IPS-18a (cell line): Measurements from ENCODE around the gene CSTB.

Experiments used
- H3K27ac ChIP-seq: one replicate; pipeline ENCODE4 v1.5.1; 2013; ENCODE audit warnings: low read length
- H3K27me3 ChIP-seq: one replicate; pipeline ENCODE4 v1.6.1; 2013; ENCODE audit warnings: mild to moderate bottlenecking, low read length; ENCODE audit not compliant: control insufficient read depth, insufficient read depth
- H3K36me3 ChIP-seq: one replicate; pipeline ENCODE4 v1.6.1; 2013; ENCODE audit warnings: low read depth, low read length; ENCODE audit not compliant: control insufficient read depth
- H3K4me1 ChIP-seq: one replicate; pipeline ENCODE4 v1.6.1; 2013; ENCODE audit warnings: low read depth, low read length; ENCODE audit not compliant: control insufficient read depth
- H3K4me3 ChIP-seq: one replicate; pipeline ENCODE4 v1.5.1; 2013; ENCODE audit warnings: low read length
- H3K9ac ChIP-seq: one replicate; pipeline ENCODE4 v1.6.1; 2013; ENCODE audit warnings: mild to moderate bottlenecking, low read length, moderate library complexity
- H3K9me3 ChIP-seq: one replicate; pipeline ENCODE4 v1.6.1; 2013; ENCODE audit warnings: low read depth, low read length; ENCODE audit not compliant: control insufficient read depth

CSTB gene

GRCh38 chr21:43797925-43798715 lies 22.0 kb upstream of the CSTB start:
- H3K9me3 ChIP-seq: no peaks in the 10 kb centered on the region
- H3K36me3 ChIP-seq: peaks cover 93% of the 10 kb centered on the region
- H3K9ac ChIP-seq: no peak overlapping the region
- H3K4me1 ChIP-seq: no peaks in the 10 kb centered on the region
- no peak overlapping the region for H3K27ac ChIP-seq
- H3K27me3 ChIP-seq: no peaks in the 10 kb centered on the region
- no peak overlapping the region for H3K4me3 ChIP-seq

DNA sequence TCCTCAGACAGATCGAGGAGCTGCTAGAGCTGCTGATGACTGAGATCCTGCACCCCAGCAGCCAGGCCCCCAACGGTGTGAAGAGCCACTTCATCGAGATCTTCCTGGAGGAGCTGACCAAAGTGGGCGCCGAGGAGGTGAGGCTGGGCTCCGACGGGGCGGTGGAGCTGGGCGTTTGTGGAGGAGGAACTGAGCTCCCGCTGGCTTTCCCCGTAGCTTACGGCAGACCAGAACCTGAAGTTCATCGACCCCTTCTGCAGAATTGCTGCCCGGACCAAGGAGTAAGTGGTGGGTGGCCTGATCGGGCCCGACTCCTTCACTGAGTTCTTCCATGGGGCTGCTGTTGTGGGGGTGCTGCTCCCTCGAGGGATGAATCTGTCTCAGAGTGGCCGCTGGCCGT lies 21.3 kb upstream of the CSTB start:
- H3K27ac ChIP-seq: no peak overlapping the region
- H3K4me1 ChIP-seq: no peaks in the 10 kb centered on the region
- H3K9me3 ChIP-seq: no peaks in the 10 kb centered on the region
- no peak overlapping the region for H3K9ac ChIP-seq
- no peak overlapping the region for H3K4me3 ChIP-seq
- H3K36me3 ChIP-seq: peaks cover 93% of the 10 kb centered on the region
- no peaks in the 10 kb centered on the region for H3K27me3 ChIP-seq

GRCh38 chr21:43794857-43795256 lies 18.7 kb upstream of the CSTB start:
- H3K27me3 ChIP-seq: no peaks in the 10 kb centered on the region
- no peak overlapping the region for H3K9ac ChIP-seq
- no peaks in the 10 kb centered on the region for H3K9me3 ChIP-seq
- H3K36me3 ChIP-seq: peaks cover 82% of the 10 kb centered on the region
- H3K4me3 ChIP-seq: no peak overlapping the region
- no peak overlapping the region for H3K27ac ChIP-seq
- H3K4me1 ChIP-seq: no peaks in the 10 kb centered on the region

DNA sequence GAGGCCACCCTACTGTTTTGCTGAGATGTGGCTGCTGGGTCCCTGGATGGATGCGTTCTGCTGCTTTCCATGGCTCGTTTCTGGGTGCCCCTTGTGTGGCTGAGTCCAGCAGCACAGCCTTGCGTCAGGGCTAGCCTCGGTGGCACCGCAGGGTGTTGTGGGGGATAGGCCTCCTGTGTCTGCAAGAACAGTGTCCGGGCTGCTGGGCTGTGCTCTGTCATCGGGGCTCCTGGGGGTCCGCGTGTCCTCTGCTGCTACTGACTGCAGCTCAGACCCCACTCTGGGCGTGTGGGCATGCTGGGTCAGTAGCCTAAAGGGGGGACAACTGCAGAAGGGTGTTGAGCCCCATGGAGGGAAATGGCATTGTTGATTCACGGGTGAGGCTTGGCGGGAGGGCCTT lies 18.2 kb upstream of the CSTB start:
- Histone ChIP-seq H3K9me3 (no peaks in the 10 kb centered on the region), H3K27ac (no peak overlapping the region), H3K4me1 (no peaks in the 10 kb centered on the region), H3K27me3 (no peaks in the 10 kb centered on the region), H3K4me3 (no peak overlapping the region), H3K9ac (no peak overlapping the region), H3K36me3 (peaks cover 78% of the 10 kb centered on the region)

GRCh38 chr21:43793243-43793642 lies 17.1 kb upstream of the CSTB start:
- Histone ChIP-seq H3K27ac (no peak overlapping the region), H3K36me3 (peaks cover 68% of the 10 kb centered on the region), H3K9ac (no peak overlapping the region), H3K4me3 (no peak overlapping the region), H3K9me3 (no peaks in the 10 kb centered on the region), H3K4me1 (no peaks in the 10 kb centered on the region), H3K27me3 (no peaks in the 10 kb centered on the region)

- no peaks in the 10 kb centered on the region for H3K4me1 ChIP-seq
- no peak overlapping the region for H3K27ac ChIP-seq
These were observed 16.3 kb upstream of the CSTB start for GRCh38 chr21:43792406-43792805.

GRCh38 chr21:43790010-43790524 lies 14.0 kb upstream of the CSTB start:
- Histone ChIP-seq H3K4me3 (peak overlapping the region; percentile 87), H3K4me1 (no peaks in the 10 kb centered on the region), H3K36me3 (peaks cover 36% of the 10 kb centered on the region), H3K27ac (no peak overlapping the region), H3K9me3 (no peaks in the 10 kb centered on the region), H3K27me3 (no peaks in the 10 kb centered on the region), H3K9ac (peak overlapping the region; percentile 89)

More at GRCh38 chr21:43792406-43792805, 16.3 kb upstream of the CSTB start:
- Histone ChIP-seq H3K4me3 (no peak overlapping the region), H3K9me3 (no peaks in the 10 kb centered on the region), H3K27me3 (no peaks in the 10 kb centered on the region), H3K36me3 (peaks cover 59% of the 10 kb centered on the region), H3K9ac (no peak overlapping the region)

GRCh38 chr21:43789276-43790009 lies 13.3 kb upstream of the CSTB start, which contains the start of gene RRP1:
Gene RRP1, plus strand, starts transcription at chr21:43789577. Its CDS starts 53 bp downstream, at chr21:43789630.
- Histone ChIP-seq H3K9me3 (no peaks in the 10 kb centered on the region), H3K27me3 (no peaks in the 10 kb centered on the region), H3K4me3 (peak within 1 kb of the TSS; percentile 87), H3K27ac (no peak within 1 kb of the TSS), H3K36me3 (peaks cover 30% of the 10 kb centered on the region), H3K4me1 (no peaks in the 10 kb centered on the region), H3K9ac (peak within 1 kb of the TSS; percentile 89)

DNA sequence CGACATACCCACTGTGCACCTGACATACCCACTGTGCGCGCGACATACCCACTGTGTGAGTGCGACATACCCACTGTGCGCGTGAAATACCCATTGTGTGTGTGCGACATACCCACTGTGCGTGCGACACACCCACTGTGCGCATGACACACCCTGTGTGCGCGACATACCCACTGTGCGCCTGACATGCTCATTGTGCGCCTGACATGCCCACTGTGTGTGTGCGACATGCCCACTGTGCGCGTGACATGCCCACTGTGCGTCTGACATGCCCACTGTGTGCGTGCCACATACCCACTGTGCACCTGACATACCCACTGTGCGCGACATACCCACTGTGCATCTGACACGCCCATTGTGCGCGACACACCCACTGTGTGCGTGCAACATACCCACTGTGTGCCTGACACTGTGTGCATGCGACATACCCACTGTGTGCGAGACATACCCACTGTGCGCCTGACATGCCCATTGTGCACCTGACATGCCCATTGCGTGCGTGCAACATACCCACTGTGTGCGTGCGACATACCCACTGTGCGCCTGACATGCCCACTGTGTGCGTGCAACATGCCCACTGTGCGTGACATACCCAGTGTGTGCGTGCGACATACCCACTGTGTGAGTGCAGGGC lies 10.8 kb upstream of the CSTB start:
- no peak overlapping the region for H3K27ac ChIP-seq
- no peaks in the 10 kb centered on the region for H3K4me1 ChIP-seq
- H3K9me3 ChIP-seq: no peaks in the 10 kb centered on the region
- no peaks in the 10 kb centered on the region for H3K27me3 ChIP-seq
- H3K36me3 ChIP-seq: peaks cover 4% of the 10 kb centered on the region
- no peak overlapping the region for H3K4me3 ChIP-seq
- H3K9ac ChIP-seq: no peak overlapping the region

DNA sequence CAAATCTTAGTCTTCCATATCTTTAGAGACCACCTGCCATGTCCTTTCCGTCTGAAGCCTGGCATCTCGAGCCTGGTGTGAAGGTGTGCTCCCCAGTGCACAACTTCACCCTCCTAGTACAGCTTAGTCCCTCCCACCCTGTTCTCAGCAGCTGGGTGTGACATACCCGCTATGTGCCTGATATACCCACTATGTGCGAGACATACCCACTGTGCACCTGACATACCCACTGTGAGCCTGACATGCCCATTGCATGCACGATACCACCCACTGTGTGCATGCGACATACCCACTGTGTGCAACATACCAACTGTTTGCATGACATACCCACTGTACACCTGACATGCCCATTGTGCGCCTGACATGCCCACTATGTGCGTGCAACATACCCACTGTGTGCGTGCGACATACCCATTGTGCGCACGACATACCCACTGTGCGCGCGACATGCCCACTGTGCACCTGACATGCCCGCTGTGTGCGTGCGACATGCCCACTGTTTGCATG lies 10.2 kb upstream of the CSTB start:
- H3K27ac ChIP-seq: no peak overlapping the region
- H3K27me3 ChIP-seq: no peaks in the 10 kb centered on the region
- no peaks in the 10 kb centered on the region for H3K36me3 ChIP-seq
- no peaks in the 10 kb centered on the region for H3K9me3 ChIP-seq
- H3K9ac ChIP-seq: no peak overlapping the region
- H3K4me1 ChIP-seq: no peaks in the 10 kb centered on the region
- no peak overlapping the region for H3K4me3 ChIP-seq

DNA sequence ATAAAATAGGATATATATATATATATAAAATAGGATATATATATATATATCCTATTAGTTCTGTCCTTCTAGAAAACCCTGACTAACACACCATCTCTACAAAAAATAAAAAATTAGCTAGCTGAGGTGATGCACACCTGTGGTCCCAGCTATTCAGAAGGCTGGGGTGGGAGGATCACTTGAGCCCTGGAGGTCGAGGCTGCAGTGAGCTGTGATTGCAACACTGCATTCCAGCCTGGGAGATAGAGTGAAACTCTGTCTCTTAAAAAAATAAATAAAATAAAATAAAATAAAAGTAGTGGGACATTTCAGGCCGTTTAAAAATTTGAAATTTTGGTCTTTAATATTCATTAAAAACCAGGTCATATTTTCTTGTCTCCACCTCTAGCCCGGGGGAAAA lies 9.0 kb upstream of the CSTB start:
- Histone ChIP-seq H3K4me1 (no peaks in the 10 kb centered on the region), H3K4me3 (no peak overlapping the region), H3K27me3 (no peaks in the 10 kb centered on the region), H3K9me3 (no peaks in the 10 kb centered on the region), H3K36me3 (no peaks in the 10 kb centered on the region), H3K27ac (no peak overlapping the region), H3K9ac (no peak overlapping the region)
